Progenitor cell of endocrine pancreas (in vitro differentiated cells): ENCODE measurements around the gene GAS1. TPM values are rescaled to one million over a fixed set of nuclear protein-coding genes. Genes with fewer than 3 reads are reported as not detected.

Source experiments
- DNase-seq: peaks from one replicate; pipeline ENCODE4 v3.0.0; 2021; ENCODE audit warnings: low spot score; ENCODE audit not compliant: unreplicated experiment
- H3K27ac Mint-ChIP-seq: 2 replicates; pipeline ENCODE4 v1.8.0; 2021; ENCODE audit warnings: mild to moderate bottlenecking, moderate library complexity, mixed read lengths
- H3K27me3 Mint-ChIP-seq: 2 replicates; pipeline ENCODE4 v1.8.0; 2021; ENCODE audit warnings: mixed read lengths
- H3K36me3 Mint-ChIP-seq: 2 replicates; pipeline ENCODE4 v1.8.0; 2022; ENCODE audit warnings: mixed read lengths; ENCODE audit not compliant: insufficient read depth
- H3K4me1 Mint-ChIP-seq: 2 replicates; pipeline ENCODE4 v1.8.0; 2021; ENCODE audit warnings: low read depth, mixed read lengths
- H3K4me3 Mint-ChIP-seq: 2 replicates; pipeline ENCODE4 v1.8.0; 2021; ENCODE audit warnings: low read depth, mild to moderate bottlenecking, moderate library complexity, mixed read lengths
- H3K9me3 Mint-ChIP-seq: 2 replicates; pipeline ENCODE4 v1.8.0; 2021; ENCODE audit warnings: low read depth, mixed read lengths
- CTCF ChIP-seq: fragments of 200-600 bp; sonication (generic); IDR thresholded peaks from one replicate; pipeline ENCODE4 v1.5.0; 2021; ENCODE audit warnings: antibody characterized with exemption, mild to moderate bottlenecking; ENCODE audit not compliant: unreplicated experiment
- total RNA-seq: library from RNA; stranded (reverse); gene quantifications from 2 replicates; pipeline ENCODE4 v1.2.1, GENCODE V29; 2021

GAS1 gene
- total RNA-seq, 1 donor from 2014 or later, result 4.0 TPM

GRCh38 chr9:86979657-86980056 is 32.4 kb upstream of the GAS1 start:
- TF ChIP-seq CTCF, result no peak
- no peak overlapping the region for H3K4me3 Mint-ChIP-seq
- H3K27me3 Mint-ChIP-seq, result peaks cover 29% of the 10 kb centered on the region
- DNase-seq, result no peak
- peaks cover 3% of the 10 kb centered on the region for H3K4me1 Mint-ChIP-seq
- no peaks in the 10 kb centered on the region for H3K36me3 Mint-ChIP-seq
- H3K9me3 Mint-ChIP-seq, result no peaks in the 10 kb centered on the region
- H3K27ac Mint-ChIP-seq, result no peak overlapping the region

GRCh38 chr9:86978922-86979474 is 31.7 kb upstream of the GAS1 start:
- Mint-ChIP-seq H3K4me3 (no peak overlapping the region), H3K9me3 (no peaks in the 10 kb centered on the region), H3K4me1 (peaks cover 3% of the 10 kb centered on the region), H3K36me3 (no peaks in the 10 kb centered on the region), H3K27me3 (peaks cover 29% of the 10 kb centered on the region), H3K27ac (no peak overlapping the region)
- no peak for DNase-seq
- no peak for TF ChIP-seq CTCF

- TF ChIP-seq CTCF, result no peak
- Mint-ChIP-seq H3K27me3 (peaks cover 33% of the 10 kb centered on the region), H3K36me3 (no peaks in the 10 kb centered on the region), H3K9me3 (no peaks in the 10 kb centered on the region), H3K4me3 (no peak overlapping the region), H3K4me1 (no peaks in the 10 kb centered on the region), H3K27ac (no peak overlapping the region)
- no peak for DNase-seq
Measured at GRCh38 chr9:86978413-86978812, 31.1 kb upstream of the GAS1 start.

GRCh38 chr9:86977205-86977835 is 30.0 kb upstream of the GAS1 start:
- H3K36me3 Mint-ChIP-seq, result no peaks in the 10 kb centered on the region
- no peaks in the 10 kb centered on the region for H3K9me3 Mint-ChIP-seq
- no peak for DNase-seq
- no peak overlapping the region for H3K4me3 Mint-ChIP-seq
- TF ChIP-seq CTCF, result no peak
- peaks cover 34% of the 10 kb centered on the region for H3K27me3 Mint-ChIP-seq
- H3K27ac Mint-ChIP-seq, result no peak overlapping the region
- no peaks in the 10 kb centered on the region for H3K4me1 Mint-ChIP-seq

GRCh38 chr9:86975606-86976005 is 28.3 kb upstream of the GAS1 start:
- Mint-ChIP-seq H3K36me3 (no peaks in the 10 kb centered on the region), H3K4me1 (no peaks in the 10 kb centered on the region), H3K9me3 (no peaks in the 10 kb centered on the region), H3K27me3 (peaks cover 27% of the 10 kb centered on the region), H3K4me3 (no peak overlapping the region), H3K27ac (no peak overlapping the region)
- no peak for DNase-seq
- no peak for TF ChIP-seq CTCF
